GM18868 (cell line): ENCODE measurements around the gene FNDC3A.
"Not testable (repeated sequence)": the region's sequence is repeated elsewhere in the genome, so short reads cannot be mapped to it uniquely, and the experiment has no call there.

ENCODE experiments used
- ATAC-seq: cut with Tn5 transposase; IDR thresholded peaks from one replicate; pipeline ENCODE4 v1.9.1; 2021; ENCODE audit warnings: mild to moderate bottlenecking, moderate library complexity; ENCODE audit not compliant: unreplicated experiment

Gene FNDC3A

DNA sequence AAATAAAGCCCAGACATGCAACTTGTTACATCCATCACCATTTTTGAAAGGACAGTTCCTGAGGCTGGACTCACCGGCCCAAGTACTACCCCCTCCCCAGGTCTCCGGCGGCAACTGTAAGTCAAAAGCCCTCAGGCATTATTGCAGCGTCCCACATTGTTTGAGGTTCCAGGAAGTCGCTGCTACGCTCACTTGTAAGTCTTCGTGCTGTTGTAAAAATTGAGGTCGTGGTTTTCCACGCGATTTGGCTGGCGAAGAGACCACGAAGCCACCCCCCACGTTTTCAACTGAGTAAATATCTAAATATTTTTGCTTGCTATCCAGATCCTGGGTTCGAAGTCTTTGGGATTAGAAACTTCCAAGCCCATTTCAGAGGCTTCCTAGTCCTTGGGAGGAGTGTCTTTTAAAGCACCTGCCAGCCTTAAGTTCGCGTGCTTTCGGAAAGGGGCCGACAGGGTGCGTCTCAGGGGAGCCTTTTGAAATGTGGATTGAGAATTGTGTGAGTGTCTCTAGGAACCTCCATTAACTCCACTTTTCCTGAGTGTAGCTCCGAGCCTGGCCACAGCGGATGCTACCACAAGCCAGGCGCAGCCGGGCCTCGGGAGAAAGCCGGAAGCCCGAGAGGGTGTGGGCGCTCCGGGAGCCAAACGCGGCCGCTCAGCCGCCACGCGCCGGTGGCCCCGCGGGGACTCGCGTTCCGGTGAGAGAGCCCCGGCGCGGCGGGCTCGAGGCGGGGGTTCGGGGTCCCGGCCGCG lies 434 bp upstream of the FNDC3A start:
- ATAC-seq = peak; percentile 20

DNA sequence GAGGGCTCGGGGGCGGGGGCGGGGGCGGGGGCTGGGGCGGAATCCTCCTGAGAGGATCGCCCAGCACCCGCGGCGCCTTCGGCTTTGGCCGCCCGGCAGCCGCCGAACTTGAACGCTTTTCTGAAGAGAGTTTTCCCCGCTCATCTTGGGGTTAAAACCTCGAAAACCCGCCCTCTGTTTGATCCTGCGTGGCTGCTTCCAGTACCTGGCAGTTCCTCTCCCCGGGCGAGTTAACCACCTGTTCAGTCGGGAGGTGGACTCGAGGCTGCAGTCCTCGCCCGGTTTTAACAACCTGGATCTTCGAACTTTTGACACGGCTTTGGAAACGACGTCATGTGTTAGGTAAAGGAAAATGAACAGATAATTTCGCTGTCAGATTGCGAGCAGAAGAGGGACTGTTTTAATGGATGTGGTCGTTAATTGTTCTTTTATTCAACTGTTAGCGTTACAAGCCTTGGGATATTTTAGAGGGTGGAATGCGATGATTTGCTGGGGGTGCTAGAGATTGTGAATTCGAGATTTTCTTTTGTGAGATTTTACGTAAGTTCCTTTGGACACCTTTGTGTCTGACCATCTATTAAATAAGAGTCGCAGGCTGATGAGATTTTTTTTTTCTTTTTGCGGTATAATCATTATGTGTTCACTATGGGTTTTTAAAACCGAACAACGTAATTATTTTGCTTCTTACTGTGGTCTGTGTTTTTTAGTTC lies 1.0 kb downstream of the FNDC3A start:
- ATAC-seq = no peak

DNA sequence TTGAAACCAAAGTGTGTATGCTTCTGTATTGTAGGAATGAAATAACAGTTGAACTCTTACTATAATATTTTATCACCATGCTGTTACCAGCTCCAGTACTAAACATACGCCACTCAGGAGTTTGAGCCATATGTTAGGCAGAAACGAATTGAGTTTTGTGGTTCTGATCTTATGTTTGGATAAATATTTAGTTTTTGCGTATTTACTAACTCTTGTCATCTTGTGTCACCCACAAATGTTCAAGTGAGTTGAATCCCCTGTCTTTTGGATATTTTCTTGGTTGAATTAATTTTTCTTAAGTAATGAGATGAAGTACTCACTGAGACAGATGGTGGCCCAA lies 1.5 kb downstream of the FNDC3A start:
- ATAC-seq = no peak

DNA sequence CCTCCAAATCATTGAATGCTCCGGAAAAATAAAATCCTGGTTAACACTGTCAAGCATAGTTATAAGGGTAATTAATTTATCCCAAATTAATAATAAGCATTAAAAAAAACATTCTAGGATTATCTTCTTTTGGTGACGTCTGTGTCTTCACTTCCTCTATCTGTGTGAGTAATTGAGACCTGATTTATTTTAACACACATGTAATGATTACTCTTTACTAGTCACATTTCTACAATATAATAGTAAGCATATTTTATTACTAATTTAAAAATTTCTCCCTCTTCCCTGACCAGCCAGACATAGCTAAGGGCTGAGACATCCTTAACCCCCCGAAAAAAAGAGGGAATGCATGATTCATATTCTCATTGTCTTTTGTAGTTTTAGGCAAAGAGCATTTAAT lies 2.3 kb downstream of the FNDC3A start:
- ATAC-seq = no peak

- ATAC-seq = no peak
Measured at GRCh38 chr13:48978942-48979601, 3.4 kb downstream of the FNDC3A start.

DNA sequence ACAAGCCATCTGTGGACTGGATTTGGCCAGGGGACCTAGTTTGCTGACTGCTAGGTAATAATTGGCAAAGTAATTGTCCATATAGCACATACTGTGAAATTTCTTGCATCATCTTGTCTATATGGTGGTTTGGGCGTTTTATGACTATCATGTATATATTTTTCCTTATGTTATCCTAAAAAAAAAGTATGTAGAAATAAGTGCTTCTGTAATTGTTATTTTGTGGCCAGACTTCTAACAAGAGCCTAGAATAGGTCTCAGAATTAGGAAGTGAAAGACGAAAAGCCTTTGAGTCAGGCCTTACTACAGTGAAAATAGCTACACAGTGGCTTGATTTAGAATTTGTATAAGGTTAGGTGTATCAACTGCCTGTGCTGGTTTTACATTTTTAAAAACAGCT lies 4.2 kb downstream of the FNDC3A start:
- peak; percentile 49 for ATAC-seq

- no peak for ATAC-seq
Measured at GRCh38 chr13:48983331-48983730, 7.6 kb downstream of the FNDC3A start.

DNA sequence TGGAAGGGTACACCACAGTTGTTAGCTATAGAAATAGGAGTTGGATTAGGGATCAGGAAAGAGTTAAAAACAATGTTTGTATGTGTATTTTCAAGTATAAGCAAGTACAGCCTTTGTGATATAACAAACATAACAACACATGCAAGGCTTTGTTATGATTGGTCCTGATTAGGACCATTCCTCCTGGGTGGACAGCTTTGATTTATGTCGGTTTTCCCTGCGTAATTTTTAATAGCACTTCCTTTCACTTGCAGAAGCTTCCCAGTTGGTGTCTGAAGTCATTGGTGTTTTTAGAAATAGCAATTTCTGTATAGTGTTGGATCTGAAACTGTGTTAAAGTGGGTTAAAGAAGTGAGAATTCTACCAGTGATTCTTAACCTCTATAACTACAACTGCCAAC lies 10.0 kb downstream of the FNDC3A start:
- no peak for ATAC-seq

DNA sequence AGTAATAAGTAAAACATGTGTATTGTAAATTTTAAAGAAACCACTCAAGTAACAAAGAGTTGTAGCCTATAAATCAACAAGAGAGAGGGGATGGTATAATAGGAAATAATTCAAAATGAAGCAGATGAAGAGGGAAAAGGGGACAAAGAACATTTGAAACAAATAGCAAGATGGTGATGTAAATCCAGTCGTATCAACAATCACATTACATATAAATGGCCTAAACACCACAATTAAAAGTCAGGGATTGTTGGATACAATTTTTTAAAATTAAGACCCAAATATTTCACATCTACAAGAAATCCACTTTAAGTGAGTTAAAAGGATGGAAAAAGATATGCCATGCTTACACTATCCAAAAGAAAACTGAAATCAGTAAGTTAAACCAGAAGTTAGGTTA lies 15.2 kb downstream of the FNDC3A start:
- ATAC-seq = no peak

- no peak for ATAC-seq
Measured at GRCh38 chr13:48993150-48993549, 17.4 kb downstream of the FNDC3A start.

DNA sequence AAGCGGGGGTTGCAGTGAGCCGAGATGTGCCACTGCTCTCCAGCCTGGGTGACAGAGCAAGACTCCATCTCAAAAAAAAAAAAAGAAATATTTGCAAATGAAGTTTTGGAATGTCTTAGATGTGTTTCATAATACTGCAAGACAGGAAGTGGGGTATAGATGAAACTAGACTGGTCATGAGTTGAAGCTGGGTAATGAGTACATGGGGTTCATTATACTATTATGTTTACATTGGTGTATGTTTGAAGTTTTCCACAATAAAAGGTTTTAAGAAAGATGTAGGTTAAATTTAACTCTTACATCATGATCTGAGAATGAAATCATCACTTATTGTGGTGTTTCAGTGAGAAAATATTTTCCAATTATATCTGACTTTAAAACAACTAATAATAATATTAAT lies 19.0 kb downstream of the FNDC3A start:
- ATAC-seq = peak; percentile 76

DNA sequence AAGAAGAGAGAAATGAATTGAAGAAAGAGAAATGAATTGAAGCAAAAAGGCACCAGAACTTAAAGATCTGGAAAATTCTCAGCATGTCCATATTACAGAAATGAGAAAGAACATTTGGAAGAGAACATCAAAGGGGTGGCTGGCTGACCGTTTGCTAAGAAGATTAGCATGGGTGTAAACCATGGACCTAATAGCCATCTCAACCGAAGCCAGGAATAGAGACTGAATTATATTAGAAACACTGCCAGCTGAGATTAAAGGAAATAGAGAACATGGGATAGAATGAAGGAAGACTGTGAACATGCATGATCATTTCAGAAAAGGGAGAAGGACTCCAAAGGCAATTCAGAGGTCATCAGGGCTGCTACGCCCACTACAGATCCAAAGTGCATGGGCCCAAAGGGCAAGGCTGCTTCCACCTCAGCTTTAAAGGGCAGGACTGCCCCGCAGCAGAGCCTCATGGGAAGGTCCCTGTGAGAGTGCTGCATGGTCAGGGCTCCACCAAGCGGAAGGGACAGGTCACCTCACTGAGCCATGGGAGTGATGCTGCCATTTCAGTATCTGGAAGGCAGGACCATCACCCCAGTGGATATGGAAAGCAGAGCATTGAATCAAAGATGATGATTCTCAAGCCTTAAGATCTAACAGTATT lies 23.1 kb downstream of the FNDC3A start:
- ATAC-seq = no peak

- no peak for ATAC-seq
Measured at GRCh38 chr13:49000247-49000646, 24.5 kb downstream of the FNDC3A start.

GRCh38 chr13:49018986-49019635 lies 43.4 kb downstream of the FNDC3A start:
- ATAC-seq = not testable (repeated sequence)

DNA sequence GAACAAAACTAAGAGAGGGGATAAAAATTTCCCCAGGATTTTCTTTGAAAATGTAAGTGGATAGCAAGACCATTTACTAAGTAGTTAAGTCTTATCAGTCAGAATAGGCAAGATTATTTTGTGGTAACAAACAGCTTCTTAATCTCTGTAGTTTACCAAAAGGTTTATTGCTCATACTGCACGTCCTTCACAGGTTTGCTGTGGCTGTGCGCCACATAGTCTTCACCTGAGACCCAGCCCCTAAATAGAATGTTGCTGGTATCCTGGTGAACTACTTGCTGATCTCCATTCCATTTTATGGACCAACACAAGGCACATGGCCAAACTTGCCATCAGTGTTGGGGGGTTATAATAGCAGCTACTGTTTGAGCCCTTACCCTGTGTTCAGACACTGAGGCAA lies 44.6 kb downstream of the FNDC3A start:
- ATAC-seq = no peak

GRCh38 chr13:49020940-49021553 lies 45.3 kb downstream of the FNDC3A start:
- no peak for ATAC-seq

- no peak for ATAC-seq
Measured at GRCh38 chr13:49021953-49022352, 46.2 kb downstream of the FNDC3A start.

- ATAC-seq = no peak
Measured at GRCh38 chr13:49022472-49023144, 46.9 kb downstream of the FNDC3A start.

GRCh38 chr13:49023431-49023830 lies 47.7 kb downstream of the FNDC3A start:
- ATAC-seq = no peak

DNA sequence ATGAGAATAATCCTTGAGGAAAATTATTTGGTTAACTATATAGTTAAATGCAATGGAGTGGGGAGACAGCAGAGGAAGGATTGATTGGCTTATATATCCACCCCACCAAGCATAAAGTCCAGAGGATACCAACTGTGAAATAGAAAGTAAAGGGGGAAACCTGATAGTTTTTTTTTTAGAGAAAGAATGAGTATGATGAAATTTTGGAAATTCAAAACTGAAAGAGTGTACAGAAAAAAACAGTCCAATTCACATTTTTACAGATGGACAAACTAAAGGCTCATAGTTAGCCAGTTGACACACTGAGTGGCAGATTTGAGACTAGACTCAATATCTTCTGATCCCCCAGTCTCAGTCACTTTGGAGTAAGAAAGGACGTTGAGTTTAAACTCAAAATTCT lies 51.1 kb downstream of the FNDC3A start:
- ATAC-seq = no peak
